ENCODE data around the gene SLC22A23.

- TF ChIP-seq CTCF (IDR thresholded peaks at IDR 0.05) (no peak), POLR2A (IDR thresholded peaks at IDR 0.05) (no peak)
Observed at GRCh38 chr6:3466488-3467219, 9.8 kb upstream of the SLC22A23 start.

Data from stomach (tissue), 4 donors.